ENCODE data around the gene FNTB. TPM values are rescaled to one million over a fixed set of nuclear protein-coding genes. Genes with fewer than 3 reads are reported as not detected.
A peak's percentile ranks its signal among the peaks of the same experiment; 100 is the strongest.

FNTB gene
- total RNA-seq, 1 donor from 2014 or later = 16.9 TPM

DNA sequence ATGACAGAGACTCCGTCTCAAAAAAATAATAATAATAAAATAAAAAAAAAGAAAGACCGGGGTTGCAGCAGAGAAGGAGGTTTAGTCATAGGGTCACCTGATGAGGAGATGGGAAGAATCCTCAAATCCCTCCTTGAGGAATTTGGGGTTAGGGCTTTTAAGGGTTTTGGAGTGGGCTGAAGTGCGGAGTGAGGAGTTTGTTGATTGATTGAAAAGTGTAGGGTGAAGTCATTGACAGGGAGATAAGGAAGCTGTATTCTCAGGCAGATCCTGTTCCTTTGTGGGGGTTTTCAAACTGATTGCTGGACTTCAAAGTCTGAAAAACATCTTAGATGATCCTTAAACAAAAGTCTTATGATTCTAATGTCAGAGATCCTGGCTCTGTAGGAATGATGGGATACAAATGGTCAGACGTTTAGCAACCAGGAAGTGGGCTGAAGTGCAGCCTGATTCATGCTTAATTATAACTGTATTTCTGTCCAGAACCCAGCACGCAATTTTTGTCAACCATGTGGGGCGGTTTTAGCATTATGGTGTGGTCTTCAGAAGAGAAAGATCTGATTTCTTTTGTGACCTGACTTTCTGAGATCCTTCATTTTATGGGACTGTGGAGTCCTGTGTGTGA, 16.0 kb downstream of the FNTB start:
- DNase-seq (ENCODE audit: low spot score) = no peak
- Mint-ChIP-seq H3K4me1 (ENCODE audit: unreplicated experiment) (peaks cover 16% of the 10 kb centered on the region), H3K9me3 (ENCODE audit: unreplicated experiment) (no peaks in the 10 kb centered on the region), H3K36me3 (ENCODE audit: low read depth, unreplicated experiment) (no peaks in the 10 kb centered on the region), H3K4me3 (ENCODE audit: unreplicated experiment) (peak overlapping the region; percentile 39), H3K27ac (ENCODE audit: unreplicated experiment) (peak overlapping the region; percentile 28), H3K27me3 (ENCODE audit: unreplicated experiment) (no peaks in the 10 kb centered on the region)
- TF ChIP-seq, protein P1, sequence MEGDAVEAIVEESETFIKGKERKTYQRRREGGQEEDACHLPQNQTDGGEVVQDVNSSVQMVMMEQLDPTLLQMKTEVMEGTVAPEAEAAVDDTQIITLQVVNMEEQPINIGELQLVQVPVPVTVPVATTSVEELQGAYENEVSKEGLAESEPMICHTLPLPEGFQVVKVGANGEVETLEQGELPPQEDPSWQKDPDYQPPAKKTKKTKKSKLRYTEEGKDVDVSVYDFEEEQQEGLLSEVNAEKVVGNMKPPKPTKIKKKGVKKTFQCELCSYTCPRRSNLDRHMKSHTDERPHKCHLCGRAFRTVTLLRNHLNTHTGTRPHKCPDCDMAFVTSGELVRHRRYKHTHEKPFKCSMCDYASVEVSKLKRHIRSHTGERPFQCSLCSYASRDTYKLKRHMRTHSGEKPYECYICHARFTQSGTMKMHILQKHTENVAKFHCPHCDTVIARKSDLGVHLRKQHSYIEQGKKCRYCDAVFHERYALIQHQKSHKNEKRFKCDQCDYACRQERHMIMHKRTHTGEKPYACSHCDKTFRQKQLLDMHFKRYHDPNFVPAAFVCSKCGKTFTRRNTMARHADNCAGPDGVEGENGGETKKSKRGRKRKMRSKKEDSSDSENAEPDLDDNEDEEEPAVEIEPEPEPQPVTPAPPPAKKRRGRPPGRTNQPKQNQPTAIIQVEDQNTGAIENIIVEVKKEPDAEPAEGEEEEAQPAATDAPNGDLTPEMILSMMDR (IDR thresholded peaks at IDR 0.05; ENCODE audit: unreplicated experiment) = no peak

DNA sequence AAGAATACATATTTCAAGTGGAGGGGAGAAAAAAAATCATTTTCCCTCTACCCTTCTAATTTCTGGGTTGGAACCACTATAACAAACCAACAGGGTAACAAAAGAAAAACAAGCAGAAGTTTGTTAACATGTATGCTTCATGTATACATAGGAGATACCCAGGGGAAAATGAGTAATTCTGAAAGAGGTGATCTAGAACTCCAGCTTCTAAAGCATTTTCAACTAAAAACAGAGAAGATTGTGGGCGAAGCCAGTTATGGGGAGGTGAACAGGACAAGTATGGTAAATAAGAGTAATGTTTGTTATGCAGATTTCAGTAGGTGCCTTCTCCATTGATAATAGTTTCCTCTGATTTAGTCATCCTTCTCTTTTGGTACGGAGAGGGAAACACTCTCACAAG, 16.7 kb downstream of the FNTB start:
- Mint-ChIP-seq H3K4me1 (ENCODE audit: unreplicated experiment) (peaks cover 18% of the 10 kb centered on the region), H3K9me3 (ENCODE audit: unreplicated experiment) (no peaks in the 10 kb centered on the region), H3K27ac (ENCODE audit: unreplicated experiment) (no peak overlapping the region), H3K36me3 (ENCODE audit: low read depth, unreplicated experiment) (no peaks in the 10 kb centered on the region), H3K4me3 (ENCODE audit: unreplicated experiment) (no peak overlapping the region), H3K27me3 (ENCODE audit: unreplicated experiment) (no peaks in the 10 kb centered on the region)
- DNase-seq (ENCODE audit: low spot score) = no peak
- TF ChIP-seq, protein P1 (IDR thresholded peaks at IDR 0.05; ENCODE audit: unreplicated experiment) = no peak

DNA sequence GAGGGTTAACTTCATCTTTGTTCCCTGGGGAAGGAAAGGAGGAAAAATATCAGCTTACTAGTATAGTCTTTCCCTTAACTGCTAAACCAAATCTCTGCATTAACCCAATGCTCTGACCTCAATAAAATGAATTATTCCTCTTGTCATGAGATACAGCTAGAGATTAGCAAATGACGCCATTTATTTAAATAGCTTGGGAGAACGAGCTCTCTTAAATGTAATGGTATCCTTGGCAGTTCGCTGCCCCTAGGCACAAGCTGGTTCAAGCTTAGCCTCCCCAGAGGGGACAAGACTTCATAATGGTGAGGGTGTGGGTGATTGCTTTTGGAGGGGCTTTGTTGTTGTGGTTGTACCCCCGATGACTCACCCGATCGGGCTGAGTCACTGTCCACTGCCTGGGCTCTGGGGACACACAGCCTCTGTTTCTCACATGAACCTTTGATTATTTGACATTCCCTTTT, 19.6 kb downstream of the FNTB start:
- Mint-ChIP-seq H3K4me1 (ENCODE audit: unreplicated experiment) (peaks cover 32% of the 10 kb centered on the region), H3K36me3 (ENCODE audit: low read depth, unreplicated experiment) (peaks cover 4% of the 10 kb centered on the region), H3K9me3 (ENCODE audit: unreplicated experiment) (no peaks in the 10 kb centered on the region), H3K27me3 (ENCODE audit: unreplicated experiment) (peaks cover 2% of the 10 kb centered on the region), H3K27ac (ENCODE audit: unreplicated experiment) (no peak overlapping the region), H3K4me3 (ENCODE audit: unreplicated experiment) (no peak overlapping the region)
- TF ChIP-seq, protein P1 (IDR thresholded peaks at IDR 0.05; ENCODE audit: unreplicated experiment) = no peak
- DNase-seq (ENCODE audit: low spot score) = no peak

DNA sequence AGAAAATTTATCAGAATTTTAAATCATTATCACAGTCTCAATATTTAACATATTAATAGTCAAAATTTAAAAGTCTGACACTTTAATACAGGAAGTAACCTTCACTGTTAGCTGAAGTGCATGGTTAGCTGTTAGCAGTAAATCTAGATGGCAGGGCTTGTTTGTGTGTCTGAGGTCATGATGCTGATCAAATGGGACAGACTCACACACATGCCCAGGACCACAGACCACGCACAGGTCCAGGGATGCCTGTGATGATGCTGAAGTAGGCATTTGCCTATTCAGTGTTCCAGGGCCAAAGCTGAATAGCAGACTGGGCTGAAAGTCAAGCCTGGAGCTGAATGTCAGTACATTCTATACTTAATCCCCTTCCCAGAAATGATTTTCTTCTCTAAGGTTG, 20.5 kb downstream of the FNTB start:
- no peak overlapping the region for H3K4me3 Mint-ChIP-seq (ENCODE audit: unreplicated experiment)
- TF ChIP-seq, protein P1 (IDR thresholded peaks at IDR 0.05; ENCODE audit: unreplicated experiment) = no peak
- no peak for DNase-seq (ENCODE audit: low spot score)
- H3K36me3 Mint-ChIP-seq (ENCODE audit: low read depth, unreplicated experiment) = peaks cover 4% of the 10 kb centered on the region
- H3K27ac Mint-ChIP-seq (ENCODE audit: unreplicated experiment) = no peak overlapping the region
- H3K9me3 Mint-ChIP-seq (ENCODE audit: unreplicated experiment) = no peaks in the 10 kb centered on the region
- peaks cover 32% of the 10 kb centered on the region for H3K4me1 Mint-ChIP-seq (ENCODE audit: unreplicated experiment)
- H3K27me3 Mint-ChIP-seq (ENCODE audit: unreplicated experiment) = peaks cover 2% of the 10 kb centered on the region

DNA sequence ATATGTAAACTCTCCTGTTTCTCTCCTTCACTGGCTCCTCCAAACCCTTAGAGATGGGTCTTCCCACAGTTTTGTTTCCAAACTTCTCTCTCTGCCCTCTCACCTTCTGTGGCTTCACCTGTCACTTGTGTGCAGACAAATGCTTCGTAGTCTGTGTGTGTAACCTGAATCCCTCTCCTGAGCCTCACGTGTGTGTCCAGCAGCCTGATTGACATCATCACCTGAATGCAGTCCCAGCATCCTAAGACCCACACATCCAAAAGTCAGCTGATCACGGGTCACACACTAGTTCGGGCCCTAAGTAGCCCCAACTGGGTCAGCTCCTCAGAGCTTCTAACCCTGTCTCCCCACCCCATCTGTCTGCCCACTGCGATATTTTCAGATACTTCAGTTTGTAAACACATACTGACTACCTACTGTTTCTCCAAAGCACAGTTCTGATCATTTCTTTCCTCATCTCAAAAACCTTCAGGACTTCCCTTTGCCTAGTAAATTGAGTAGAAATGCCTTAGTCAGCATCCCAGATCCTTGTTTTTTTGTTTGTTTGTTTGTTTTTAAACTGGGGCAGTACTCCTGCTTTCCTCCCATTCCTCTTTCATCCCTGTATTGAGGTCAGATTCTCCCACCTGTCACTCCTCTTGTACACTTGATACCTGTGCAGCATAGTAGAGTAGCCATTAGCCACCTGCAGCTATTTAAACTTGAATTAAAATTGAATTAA, 23.7 kb downstream of the FNTB start:
- Mint-ChIP-seq H3K4me1 (ENCODE audit: unreplicated experiment) (peaks cover 17% of the 10 kb centered on the region), H3K27ac (ENCODE audit: unreplicated experiment) (no peak overlapping the region), H3K4me3 (ENCODE audit: unreplicated experiment) (no peak overlapping the region), H3K27me3 (ENCODE audit: unreplicated experiment) (peaks cover 4% of the 10 kb centered on the region), H3K9me3 (ENCODE audit: unreplicated experiment) (no peaks in the 10 kb centered on the region), H3K36me3 (ENCODE audit: low read depth, unreplicated experiment) (peaks cover 9% of the 10 kb centered on the region)
- TF ChIP-seq, protein P1 (IDR thresholded peaks at IDR 0.05; ENCODE audit: unreplicated experiment) = no peak
- DNase-seq (ENCODE audit: low spot score) = no peak

Measured in endothelial cell (in vitro differentiated cells).